Gastrocnemius medialis (tissue), 4 donors: ENCODE data around the gene WNT7B.

Experiments
- CTCF ChIP-seq, 5 experiments: fragments of 450-650 bp in 3 of 5; fragments of 200-600 bp in 2 of 5; sonication (generic) in 2 of 5; IDR thresholded peaks in 4 of 5; conservative IDR thresholded peaks in 1 of 5; 1 replicate in 4 of 5; 2 replicates in 1 of 5; pipeline ENCODE4 v1.5.1; 2016 to 2019; ENCODE audit warnings: antibody characterized with exemption in 5 of 5, mild to moderate bottlenecking in 3 of 5, moderate library complexity in 3 of 5
- POLR2A ChIP-seq, 2 donors: fragments of 450-650 bp; IDR thresholded peaks; one replicate each; pipeline ENCODE4 v1.6.1; 2017; ENCODE audit warnings: antibody characterized with exemption in 2 of 2, mild to moderate bottlenecking in 2 of 2, moderate library complexity in 2 of 2

- TF ChIP-seq POLR2A (IDR thresholded peaks at IDR 0.05) (no peak), CTCF (IDR thresholded peaks at IDR 0.05 in 4 of 5, conservative IDR thresholded peaks at IDR 0.05 in 1 of 5) (no peak)
Measured at GRCh38 chr22:45886540-45886939, 90.4 kb downstream of the WNT7B start.
